Measurements from ENCODE around the gene SMIM45.

The SMIM45 gene

DNA sequence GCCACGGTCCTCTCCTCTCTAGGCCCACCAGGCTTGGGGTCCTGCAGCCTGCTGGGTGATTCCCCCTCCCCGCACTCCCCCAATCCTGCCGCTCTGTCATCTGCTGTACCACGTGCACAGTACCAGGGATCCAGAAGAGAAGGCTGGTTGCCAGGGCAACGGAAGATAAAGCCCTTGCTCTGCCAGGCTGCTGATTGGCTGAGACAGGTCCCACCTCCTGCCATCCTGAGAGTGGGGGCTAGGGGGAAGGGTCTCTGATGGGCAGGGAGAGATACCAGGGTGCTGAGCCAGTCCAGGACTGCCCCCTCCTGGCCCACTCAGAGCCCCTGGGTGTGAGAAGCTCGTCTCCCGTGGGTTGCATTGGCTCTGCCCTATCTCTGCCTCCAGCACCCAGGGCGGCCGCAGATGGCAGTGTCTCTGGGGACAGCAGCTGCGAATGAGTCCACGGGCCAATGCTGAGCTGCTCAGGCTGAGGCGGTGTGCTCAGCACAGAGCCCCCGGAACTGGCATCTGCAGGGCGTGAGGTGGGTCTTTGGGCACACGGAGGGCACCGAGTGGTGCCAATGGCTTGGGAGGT, at the start of gene SMIM45:
SMIM45 (plus strand) TSS at position 253 of the 577 bp plus-strand sequence.
- no peak within 1 kb of the TSS for H3K4me3 ChIP-seq (replicated peaks in 1 of 2; ENCODE audit: low read depth in 2 of 2, low read length in 2 of 2)
- peak in 1 of 2 donors; percentile 22 for DNase-seq (ENCODE audit: low read depth in 2 of 2)
- TF ChIP-seq, protein P1, sequence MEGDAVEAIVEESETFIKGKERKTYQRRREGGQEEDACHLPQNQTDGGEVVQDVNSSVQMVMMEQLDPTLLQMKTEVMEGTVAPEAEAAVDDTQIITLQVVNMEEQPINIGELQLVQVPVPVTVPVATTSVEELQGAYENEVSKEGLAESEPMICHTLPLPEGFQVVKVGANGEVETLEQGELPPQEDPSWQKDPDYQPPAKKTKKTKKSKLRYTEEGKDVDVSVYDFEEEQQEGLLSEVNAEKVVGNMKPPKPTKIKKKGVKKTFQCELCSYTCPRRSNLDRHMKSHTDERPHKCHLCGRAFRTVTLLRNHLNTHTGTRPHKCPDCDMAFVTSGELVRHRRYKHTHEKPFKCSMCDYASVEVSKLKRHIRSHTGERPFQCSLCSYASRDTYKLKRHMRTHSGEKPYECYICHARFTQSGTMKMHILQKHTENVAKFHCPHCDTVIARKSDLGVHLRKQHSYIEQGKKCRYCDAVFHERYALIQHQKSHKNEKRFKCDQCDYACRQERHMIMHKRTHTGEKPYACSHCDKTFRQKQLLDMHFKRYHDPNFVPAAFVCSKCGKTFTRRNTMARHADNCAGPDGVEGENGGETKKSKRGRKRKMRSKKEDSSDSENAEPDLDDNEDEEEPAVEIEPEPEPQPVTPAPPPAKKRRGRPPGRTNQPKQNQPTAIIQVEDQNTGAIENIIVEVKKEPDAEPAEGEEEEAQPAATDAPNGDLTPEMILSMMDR (IDR thresholded peaks at IDR 0.05; ENCODE audit: low read depth, low read length) = no peak

DNA sequence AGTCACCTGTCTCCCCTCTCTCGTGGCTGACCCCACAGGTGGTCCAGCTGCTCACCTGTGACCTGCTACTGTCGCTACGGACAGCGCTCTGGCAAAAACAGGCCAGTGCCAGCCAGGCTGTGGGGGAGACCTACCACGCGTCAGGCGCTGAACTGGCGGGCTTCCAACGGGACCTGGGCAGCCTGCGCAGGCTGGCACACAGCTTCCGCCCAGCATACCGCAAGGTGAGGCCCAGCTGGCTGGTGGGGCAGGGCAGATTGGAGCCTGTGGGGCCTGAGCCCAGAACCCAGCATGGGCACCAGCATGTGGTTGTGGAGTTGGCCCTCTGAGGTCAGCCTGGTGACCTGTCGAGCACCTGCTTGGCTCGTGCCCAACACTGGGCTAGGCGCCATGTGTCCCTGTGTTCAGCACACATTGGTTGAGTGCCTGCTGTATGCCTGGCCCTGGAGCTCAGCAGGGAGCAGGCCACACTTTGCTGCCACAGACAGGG, 49.0 kb upstream of the SMIM45 start:
- DNase-seq (ENCODE audit: low read depth in 2 of 2) = no peak
- TF ChIP-seq, protein P1 (IDR thresholded peaks at IDR 0.05; ENCODE audit: low read depth, low read length) = no peak

DNA sequence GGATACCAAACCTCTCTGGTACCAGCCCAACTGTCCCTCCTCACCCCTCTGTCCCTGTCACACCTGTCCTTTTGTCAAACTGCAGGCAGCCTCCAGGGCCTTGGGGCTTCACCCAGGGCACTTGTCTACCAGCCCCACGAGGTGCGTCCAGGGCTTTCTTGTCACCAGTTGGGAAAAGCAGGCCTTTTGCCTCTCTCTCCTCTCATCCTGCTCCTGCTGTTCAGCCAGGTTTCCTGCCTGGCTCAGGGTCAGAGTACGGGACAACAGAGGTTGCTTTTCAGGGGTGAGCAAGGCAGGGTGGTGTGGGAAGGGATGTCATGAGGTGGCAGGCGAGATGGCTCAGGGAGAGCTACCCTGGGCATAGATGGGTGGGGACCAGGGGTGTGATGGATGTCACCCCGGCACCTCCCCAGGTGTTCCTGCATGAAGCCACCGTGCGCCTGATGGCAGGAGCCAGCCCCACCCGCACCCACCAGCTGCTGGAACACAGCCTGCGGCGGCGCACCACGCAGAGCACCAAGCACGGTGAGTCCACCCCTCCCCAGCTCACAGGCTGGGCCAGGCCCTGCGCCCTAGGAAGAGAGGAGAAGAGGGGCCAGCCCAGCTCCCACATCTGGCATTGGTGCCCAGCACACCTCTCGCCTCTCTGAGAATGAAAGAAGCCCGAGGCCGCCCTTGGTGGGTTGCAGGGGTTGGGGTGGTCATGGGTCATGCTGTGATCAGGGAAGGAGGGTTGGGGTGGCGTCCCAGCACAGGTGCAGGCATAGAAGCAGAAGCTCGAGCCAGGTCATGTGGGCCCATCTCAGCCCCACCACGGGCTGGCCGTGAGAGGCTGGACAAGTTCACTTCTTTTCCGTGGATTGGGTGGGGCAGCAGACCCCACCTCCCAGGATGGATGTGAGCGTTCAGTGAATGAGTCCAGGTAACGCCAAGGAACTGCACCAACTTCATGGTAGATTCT, 47.2 kb upstream of the SMIM45 start:
- DNase-seq (ENCODE audit: low read depth in 2 of 2) = no peak
- TF ChIP-seq, protein P1 (IDR thresholded peaks at IDR 0.05; ENCODE audit: low read depth, low read length) = no peak
- no peak overlapping the region for H3K4me3 ChIP-seq (replicated peaks in 1 of 2; ENCODE audit: low read depth in 2 of 2, low read length in 2 of 2)

More for the DNA sequence above, 49.0 kb upstream of the SMIM45 start:
- no peak overlapping the region for H3K4me3 ChIP-seq (replicated peaks in 1 of 2; ENCODE audit: low read depth in 2 of 2, low read length in 2 of 2)

DNA sequence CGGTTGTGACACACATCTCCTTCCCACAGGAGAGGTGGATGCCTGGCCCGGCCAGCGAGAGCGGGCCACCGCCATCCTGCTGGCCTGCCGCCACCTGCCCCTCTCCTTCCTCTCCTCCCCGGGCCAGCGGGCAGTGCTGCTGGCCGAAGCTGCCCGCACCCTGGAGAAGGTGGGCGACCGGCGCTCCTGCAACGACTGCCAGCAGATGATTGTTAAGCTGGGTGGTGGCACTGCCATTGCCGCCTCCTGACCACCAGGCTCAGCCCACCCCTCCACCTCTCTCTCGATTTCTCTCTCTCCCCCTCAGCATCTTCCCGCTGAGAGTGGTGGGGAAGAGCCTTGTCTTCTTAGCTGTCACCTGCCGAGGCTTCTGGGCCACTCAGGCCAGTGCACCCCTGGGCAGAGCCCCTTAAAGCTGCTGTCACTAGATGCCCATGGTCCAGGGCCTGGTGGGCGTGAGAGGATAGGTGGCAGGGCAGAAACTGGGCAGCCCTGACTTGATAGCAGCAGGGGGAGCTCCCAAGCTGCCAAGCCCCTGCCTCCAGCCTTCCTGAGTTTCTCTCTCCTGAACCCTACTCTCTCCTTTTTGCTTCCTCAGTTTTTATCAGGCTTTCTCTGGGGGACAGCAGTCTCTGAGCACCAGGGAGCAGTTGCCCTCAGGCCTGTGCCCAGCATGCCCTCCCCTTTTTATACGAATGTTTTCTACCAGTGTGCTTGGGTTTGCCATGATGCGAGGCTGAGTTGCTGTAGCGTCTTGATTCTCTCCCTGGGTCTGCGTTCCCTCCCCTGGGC, 46.3 kb upstream of the SMIM45 start:
- no peak overlapping the region for H3K4me3 ChIP-seq (replicated peaks in 1 of 2; ENCODE audit: low read depth in 2 of 2, low read length in 2 of 2)
- no peak for DNase-seq (ENCODE audit: low read depth in 2 of 2)
- TF ChIP-seq, protein P1 (IDR thresholded peaks at IDR 0.05; ENCODE audit: low read depth, low read length) = no peak

DNA sequence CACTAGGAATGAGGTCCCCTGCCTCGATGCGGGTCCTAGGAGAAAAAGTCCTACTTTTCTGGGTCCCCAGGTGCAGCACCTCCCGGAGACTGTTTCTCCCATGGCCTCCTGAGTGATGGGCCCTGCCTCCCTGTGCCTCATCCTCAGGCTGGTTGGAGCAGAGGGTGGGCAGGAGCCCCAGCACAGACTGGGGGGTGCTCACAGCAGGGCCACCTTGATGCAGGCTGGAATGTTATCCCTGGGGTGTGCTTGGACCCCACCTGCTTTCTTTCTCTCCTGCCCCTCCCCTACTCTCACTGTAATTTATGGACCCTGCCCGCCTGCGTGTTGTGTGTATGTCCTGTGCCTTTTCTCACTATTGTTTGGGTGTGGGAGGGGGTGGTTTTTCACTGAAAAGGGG, 45.1 kb upstream of the SMIM45 start:
- no peak overlapping the region for H3K4me3 ChIP-seq (replicated peaks in 1 of 2; ENCODE audit: low read depth in 2 of 2, low read length in 2 of 2)
- DNase-seq (ENCODE audit: low read depth in 2 of 2) = no peak
- TF ChIP-seq, protein P1 (IDR thresholded peaks at IDR 0.05; ENCODE audit: low read depth, low read length) = no peak
